NCI-H2029 treated with DMSO at 0.1 percent for 48 hours (cell line): ENCODE data around the gene SPANXN5.
"Not testable (repeated sequence)": the region's sequence is repeated elsewhere in the genome, so short reads cannot be mapped to it uniquely, and the experiment has no call there.

Experiments used
- DNase-seq: peaks from one replicate; lab custom pipeline; 2025; lab: John Stamatoyannopoulos, UW

The SPANXN5 gene, protein sequence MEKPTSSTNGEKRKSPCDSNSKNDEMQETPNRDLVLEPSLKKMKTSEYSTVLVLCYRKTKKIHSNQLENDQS

DNA sequence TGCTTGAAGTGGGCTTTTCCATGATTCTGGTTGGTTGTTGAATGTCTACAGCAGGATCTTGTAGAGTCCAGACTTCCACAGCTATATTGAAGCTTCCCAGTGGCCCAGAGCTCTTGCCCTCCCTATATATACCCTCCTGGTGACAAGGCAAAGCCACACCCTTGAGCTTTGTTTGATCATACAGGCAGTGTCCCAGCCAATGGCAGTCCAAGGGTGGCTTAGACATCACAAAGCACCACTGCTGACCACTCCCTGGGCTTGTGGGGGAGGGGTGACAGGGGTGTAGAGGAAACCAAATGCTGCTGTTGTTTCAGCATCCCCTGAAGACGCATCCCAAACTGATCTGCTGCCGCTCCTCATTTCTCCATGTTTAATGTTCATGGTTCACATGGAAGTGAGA, at the start of gene SPANXN5:
SPANXN5 (minus strand) TSS at position 101 of the 400 bp plus-strand sequence; CDS start at position 22, 79 bp downstream.
- not testable (repeated sequence) for DNase-seq

DNA sequence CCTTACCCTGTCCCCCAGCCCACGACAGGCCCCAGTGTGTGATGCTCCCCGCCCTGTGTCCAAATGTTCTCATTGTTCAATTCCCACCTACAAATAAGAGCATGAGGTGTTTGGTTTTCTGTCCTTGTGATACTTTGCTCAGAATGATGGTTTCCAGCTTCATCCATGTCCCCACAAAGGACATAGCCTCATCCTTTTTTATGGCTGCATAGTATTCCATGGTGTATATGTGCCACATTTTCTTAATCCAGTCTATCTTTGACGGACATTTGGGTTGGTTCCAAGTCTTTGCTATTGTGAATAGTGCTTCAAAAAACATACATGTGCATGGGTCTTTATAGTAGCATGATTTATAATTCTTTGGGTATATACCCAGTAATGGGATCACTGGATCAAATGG, 46.4 kb upstream of the SPANXN5 start:
- DNase-seq, result not testable (repeated sequence)

DNA sequence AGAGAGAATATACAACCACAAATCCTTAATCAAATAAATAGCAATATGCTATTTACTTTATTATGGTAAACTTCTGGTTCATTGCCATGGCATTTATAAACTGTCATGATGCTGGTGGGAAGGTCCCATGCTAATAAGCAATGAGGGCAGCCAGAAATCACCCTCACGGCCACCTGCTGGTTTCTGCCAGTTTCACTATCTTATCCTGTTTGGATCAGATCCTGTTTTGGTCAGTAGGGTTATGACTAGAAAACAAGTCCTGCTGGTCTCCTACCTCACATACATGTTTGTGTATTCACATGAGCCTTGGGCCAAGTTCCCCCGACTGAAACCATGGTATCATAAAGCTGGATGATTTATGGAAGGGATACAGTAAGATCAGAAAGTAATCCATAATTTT, 41.9 kb upstream of the SPANXN5 start:
- DNase-seq, result no peak

DNA sequence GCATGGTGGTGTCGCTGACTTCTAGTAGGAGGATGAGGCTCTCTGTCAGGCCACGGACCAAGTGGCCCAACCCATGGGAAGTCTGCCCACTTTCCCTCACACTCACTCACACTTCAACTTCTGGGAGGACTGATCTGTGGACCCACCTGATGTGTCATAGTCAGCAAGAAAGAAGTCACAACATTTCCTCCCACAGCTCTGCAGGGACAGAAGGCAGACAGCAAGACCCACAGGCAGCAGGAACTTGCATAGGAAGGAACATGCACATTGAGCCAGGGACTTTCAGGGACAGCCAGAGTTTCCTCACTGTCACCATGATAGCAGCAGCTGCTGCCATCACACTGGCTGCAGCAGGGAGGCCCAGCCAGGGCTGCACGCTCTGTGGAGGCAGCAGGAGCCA, 33.3 kb upstream of the SPANXN5 start:
- DNase-seq, result no peak

DNA sequence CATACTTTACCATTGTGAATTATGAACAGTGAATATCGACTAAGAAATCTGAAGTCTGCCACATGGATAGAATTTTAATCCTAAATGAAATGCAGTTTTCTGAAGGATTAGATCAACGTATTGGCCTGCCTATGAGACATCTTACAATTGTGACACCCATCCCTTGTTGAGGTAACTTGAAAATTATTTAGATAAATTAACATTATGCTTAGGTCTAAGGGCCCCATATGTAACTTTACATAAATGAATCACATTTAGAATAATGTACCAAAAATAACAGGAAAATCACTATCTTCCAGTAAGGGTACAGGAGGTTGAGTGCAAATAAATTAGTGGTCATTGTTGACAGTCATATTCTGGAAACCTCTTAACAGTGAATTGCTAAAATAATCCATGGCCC, 27.4 kb upstream of the SPANXN5 start:
- no peak for DNase-seq

DNA sequence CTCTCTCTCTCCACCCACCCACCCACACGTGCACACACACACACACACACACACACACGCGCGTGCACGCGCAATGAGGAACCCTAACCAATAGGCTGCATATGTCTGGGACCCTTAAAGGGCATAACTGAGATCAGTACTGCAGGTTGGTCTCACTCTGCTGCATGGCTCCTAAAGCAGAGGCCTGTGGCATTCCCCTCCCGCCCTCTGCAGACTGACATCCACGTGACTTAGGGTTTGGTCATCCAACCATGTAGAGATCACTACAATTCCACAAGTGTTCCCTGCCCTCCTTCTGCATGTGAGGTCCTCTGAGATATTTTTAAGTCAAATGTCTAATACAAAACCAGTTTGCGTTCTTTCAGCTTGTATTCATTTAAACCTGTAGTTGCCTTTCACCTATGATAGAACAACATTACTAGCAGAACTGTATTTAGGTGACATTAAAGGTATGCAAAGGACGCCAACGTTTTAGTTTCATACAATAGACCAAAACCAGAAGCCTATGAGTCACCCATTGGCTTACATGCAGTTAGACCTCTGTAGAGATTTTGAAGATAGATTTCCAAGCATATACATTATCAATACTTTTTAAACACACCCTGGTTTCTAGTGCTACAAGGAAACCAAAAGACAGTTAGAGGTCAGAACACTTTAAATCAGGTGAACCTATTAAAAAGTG, 24.0 kb upstream of the SPANXN5 start:
- DNase-seq, result no peak

DNA sequence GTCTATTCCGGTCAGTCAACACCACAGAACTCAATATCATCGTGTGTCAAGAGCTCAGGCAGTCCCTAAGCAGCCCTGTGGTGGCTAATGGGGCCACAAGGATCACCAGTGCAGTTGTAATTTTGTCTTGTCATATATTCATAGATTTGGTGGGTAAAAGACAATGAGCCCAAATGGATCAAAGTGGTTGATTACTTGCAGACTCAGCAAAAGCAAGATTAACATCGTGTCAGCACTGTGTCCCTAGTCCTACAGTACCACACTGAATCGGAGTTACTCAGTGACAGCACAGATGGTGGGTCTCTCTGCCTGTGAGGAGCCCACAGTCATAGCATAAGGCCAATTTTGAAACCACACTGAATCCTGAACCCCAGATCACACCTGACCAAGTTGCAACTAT, 22.6 kb upstream of the SPANXN5 start:
- DNase-seq, result no peak

DNA sequence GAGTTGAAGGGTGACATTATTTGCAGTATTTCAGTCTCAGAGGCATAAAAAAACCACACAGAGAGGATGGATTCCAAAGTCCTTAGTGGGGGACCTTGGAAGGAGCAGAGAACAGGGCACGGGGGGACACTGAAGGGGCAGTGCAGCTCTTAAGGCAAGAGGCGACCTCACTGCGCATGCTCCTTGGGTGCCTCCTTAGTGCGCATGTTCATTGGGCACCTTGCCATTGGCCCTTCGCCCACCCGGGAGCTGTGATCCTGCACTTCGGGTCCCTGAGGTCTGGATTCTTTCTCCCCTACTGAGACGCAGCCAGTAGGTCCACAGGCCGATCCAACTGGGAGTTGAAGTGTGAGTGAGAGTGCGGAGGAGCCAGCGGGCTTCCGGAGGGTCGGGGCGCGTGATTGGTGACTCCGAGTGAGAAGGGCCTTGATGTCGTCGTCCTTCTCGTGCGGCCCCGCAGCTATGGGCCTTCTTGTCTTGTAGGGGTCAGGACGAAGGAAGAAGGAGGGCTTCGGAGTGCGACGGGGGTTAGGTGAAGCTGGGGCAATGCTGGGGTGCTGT, 13.9 kb upstream of the SPANXN5 start, which contains the start of gene XAGE5:
XAGE5 (plus strand) TSS at position 223 of the 561 bp plus-strand sequence. CDS start 1,280 bp downstream, outside the sequence.
- DNase-seq, result no peak

DNA sequence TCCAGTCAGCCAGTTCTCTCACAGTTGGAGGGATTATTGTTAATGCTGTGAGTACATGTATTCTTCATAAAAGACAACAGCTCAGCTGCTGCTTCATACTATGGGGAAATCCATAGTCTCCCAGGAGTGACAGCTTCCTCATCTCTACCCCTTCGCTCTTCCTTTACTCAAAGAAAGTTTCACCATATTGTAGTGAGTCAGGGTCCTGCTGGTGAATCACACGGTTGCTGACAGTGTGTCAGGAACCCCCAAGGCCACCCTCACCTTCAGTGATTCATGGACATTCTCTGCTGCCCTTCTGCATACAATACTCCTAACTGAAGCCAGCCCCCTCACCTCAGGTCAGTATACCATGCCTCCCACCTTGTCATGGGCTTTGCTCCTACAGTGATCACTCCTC, 7.6 kb upstream of the SPANXN5 start:
- not testable (repeated sequence) for DNase-seq

DNA sequence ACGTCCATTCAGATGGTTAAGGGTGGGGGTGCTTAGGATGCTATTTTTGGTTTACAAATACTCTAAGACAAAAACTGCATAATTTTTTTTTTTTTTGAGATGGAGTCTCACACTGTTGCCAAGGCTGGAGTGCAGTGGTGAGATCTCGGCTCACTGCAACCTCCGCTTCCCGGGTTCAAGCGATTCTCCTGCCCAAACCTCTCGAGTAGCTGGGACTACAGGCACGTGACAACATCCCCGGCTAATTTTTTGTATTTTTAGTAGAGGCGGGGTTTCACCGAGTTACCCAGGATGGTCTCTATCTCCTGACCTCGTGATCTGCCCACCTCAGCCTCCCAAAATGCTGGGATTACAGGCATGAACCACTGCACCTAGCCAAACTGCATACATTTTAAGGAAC, 23.7 kb downstream of the SPANXN5 start:
- not testable (repeated sequence) for DNase-seq

DNA sequence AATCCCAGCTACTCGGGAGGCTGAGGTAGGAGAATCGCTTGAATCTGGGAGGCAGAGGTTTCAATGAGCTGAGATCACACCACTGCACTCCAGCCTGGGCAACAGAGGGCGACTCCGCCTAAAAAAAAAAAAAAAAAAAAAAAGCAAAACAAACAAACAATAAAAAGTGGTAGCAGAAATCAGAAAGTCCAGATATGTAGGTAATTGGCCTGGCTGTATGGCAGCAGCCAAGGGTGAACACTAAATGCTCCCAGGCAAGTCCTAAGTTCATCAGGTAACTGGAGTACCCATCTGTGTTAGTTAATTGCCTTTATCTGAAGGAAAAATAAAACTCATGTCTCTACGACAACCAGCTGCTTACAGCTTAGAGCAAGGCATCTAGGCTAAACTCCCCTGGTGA, 31.2 kb downstream of the SPANXN5 start:
- DNase-seq, result not testable (repeated sequence)

DNA sequence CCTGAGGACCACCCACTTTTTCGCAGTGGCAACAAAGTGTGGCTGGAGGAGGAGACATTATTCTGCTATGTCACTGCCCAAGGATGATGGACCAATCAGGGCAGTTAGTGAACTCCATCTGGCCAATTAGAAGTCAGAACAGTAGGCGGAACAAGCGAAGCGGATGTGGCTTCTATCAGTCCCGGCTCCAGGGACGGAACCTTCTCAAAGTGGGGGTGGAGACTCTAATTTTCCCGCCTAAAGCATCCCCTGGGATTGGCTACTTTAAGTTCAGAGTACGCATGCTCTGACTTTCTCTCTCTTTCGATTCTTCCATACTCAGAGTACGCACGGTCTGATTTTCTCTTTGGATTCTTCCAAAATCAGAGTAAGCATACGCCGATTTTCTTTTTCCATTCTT, 46.3 kb downstream of the SPANXN5 start, which contains the start of gene SSX2B:
SSX2B (plus strand) TSS at position 301 of the 400 bp plus-strand sequence. CDS start 1,429 bp downstream, outside the sequence.
- not testable (repeated sequence) for DNase-seq
